GM13976 (cell line): ENCODE data around the gene GLIS1.

Source experiments
- DNase-seq: peaks from one replicate; pipeline ENCODE4 v3.0.0; 2012; ENCODE audit warnings: low spot score
- CTCF ChIP-seq: IDR thresholded peaks from 2 replicates; pipeline ENCODE4 v1.5.1; 2012; ENCODE audit warnings: borderline replicate concordance, mild to moderate bottlenecking; ENCODE audit not compliant: insufficient read depth; ENCODE audit errors: extremely low read depth, missing control alignments, control extremely low read depth
- in situ Hi-C: fragments of 300-500 bp; cut with MboI; formaldehyde crosslinking; loops from one replicate; pipeline ENCODE4 v1.12.0; 2022; ENCODE audit warnings: low sequenced_read_pairs, mixed read lengths, inconsistent platforms; ENCODE audit not compliant: unreplicated experiment

Gene GLIS1

GRCh38 chr1:53715478-53715877, 23.5 kb downstream of the GLIS1 start:
- in situ Hi-C loops = no loop called here
- DNase-seq = peak; percentile 52
- peak; percentile 49 for TF ChIP-seq CTCF

GRCh38 chr1:53712276-53712675, 26.7 kb downstream of the GLIS1 start:
- no peak for DNase-seq
- in situ Hi-C loops = no loop called here
- no peak for TF ChIP-seq CTCF

- no peak for DNase-seq
- no peak for TF ChIP-seq CTCF
- in situ Hi-C loops = no loop called here
These were observed 28.4 kb downstream of the GLIS1 start for GRCh38 chr1:53710584-53710983.

GRCh38 chr1:53708687-53709086, 30.3 kb downstream of the GLIS1 start:
- in situ Hi-C loops = no loop called here
- TF ChIP-seq CTCF = no peak
- DNase-seq = no peak

- TF ChIP-seq CTCF = no peak
- DNase-seq = no peak
- in situ Hi-C loops = no loop called here
These were observed 32.6 kb downstream of the GLIS1 start for GRCh38 chr1:53706356-53706755.

- DNase-seq = no peak
- no peak for TF ChIP-seq CTCF
- in situ Hi-C loops = no loop called here
These were observed 33.4 kb downstream of the GLIS1 start for GRCh38 chr1:53705446-53706096.
